ENCODE measurements around the gene IRGQ. TPM values are rescaled to one million over a fixed set of nuclear protein-coding genes. Genes with fewer than 3 reads are reported as not detected.

IRGQ gene
- total and polyA plus RNA-seq, 2 donors from 2014 or later: 9.5 to 24.2 TPM

DNA sequence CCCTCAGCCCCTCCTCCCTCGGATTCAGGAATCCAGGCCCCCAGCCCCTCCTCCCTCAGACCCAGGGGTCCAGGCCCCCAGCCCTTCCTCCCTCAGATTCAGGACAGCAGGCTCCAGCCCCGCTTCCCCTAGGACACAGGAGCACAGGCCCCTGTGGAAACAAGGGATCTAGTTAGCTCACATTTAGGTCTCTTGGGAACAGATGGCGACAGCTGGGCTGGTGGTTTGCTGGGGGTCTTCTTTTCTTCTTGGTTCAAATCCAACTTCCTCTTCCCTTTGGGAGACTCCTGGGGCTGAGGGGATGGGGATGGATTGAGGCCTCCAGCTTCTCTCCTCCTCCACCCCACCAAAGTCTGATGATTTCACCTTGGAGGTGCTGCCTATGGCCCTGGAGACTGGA lies 43.3 kb downstream of the IRGQ start:
- H3K36me3 ChIP-seq (ENCODE audit: control insufficient read depth in 2 of 3, insufficient read depth in 3 of 3, low read length in 3 of 3): peaks cover 5 to 24% (median 11%) of the 10 kb centered on the region in 3 donors
- no peaks in the 10 kb centered on the region for H3K9me3 ChIP-seq (ENCODE audit: control insufficient read depth in 2 of 3, insufficient read depth in 1 of 3, low read length in 3 of 3)
- H3K27ac ChIP-seq (ENCODE audit: low read depth in 2 of 2, low read length in 2 of 2): no peak overlapping the region
- peak in 1 of 5 donors; percentile 30 for DNase-seq
- no peak overlapping the region for H3K9ac ChIP-seq (ENCODE audit: low read length in 3 of 3)
- H3K4me3 ChIP-seq (ENCODE audit: low read length in 3 of 3): no peak overlapping the region
- H3K27me3 ChIP-seq (ENCODE audit: control insufficient read depth, insufficient read depth, low read length): no peaks in the 10 kb centered on the region
- intact Hi-C loops (cut with DNase I): no loop called here
- FAIRE-seq: no peak
- TF ChIP-seq CTCF (IDR thresholded peaks at IDR 0.05; ENCODE audit: borderline replicate concordance, extremely low read depth, insufficient read depth): no peak
- H3K4me1 ChIP-seq (ENCODE audit: control insufficient read depth in 2 of 3, insufficient read depth in 2 of 3, low read depth in 1 of 3, low read length in 3 of 3): no peaks in the 10 kb centered on the region

GRCh38 chr19:43552198-43552450 lies 43.8 kb downstream of the IRGQ start:
- Histone ChIP-seq H3K4me3 (ENCODE audit: low read length in 3 of 3) (no peak overlapping the region), H3K4me1 (ENCODE audit: control insufficient read depth in 2 of 3, insufficient read depth in 2 of 3, low read depth in 1 of 3, low read length in 3 of 3) (no peaks in the 10 kb centered on the region), H3K36me3 (ENCODE audit: control insufficient read depth in 2 of 3, insufficient read depth in 3 of 3, low read length in 3 of 3) (peaks cover 5 to 24% (median 11%) of the 10 kb centered on the region in 3 donors), H3K9me3 (ENCODE audit: control insufficient read depth in 2 of 3, insufficient read depth in 1 of 3, low read length in 3 of 3) (no peaks in the 10 kb centered on the region), H3K9ac (ENCODE audit: low read length in 3 of 3) (no peak overlapping the region), H3K27me3 (ENCODE audit: control insufficient read depth, insufficient read depth, low read length) (no peaks in the 10 kb centered on the region), H3K27ac (ENCODE audit: low read depth in 2 of 2, low read length in 2 of 2) (no peak overlapping the region)
- DNase-seq: no peak
- no peak for TF ChIP-seq CTCF (IDR thresholded peaks at IDR 0.05; ENCODE audit: borderline replicate concordance, extremely low read depth, insufficient read depth)
- FAIRE-seq: no peak
- intact Hi-C loops (cut with DNase I): no loop called here

- TF ChIP-seq CTCF (IDR thresholded peaks at IDR 0.05; ENCODE audit: borderline replicate concordance, extremely low read depth, insufficient read depth): no peak
These were observed 44.3 kb downstream of the IRGQ start for GRCh38 chr19:43551399-43552197.

More at GRCh38 chr19:43551399-43552197, 44.3 kb downstream of the IRGQ start:
- Histone ChIP-seq H3K9ac (ENCODE audit: low read length in 3 of 3) (no peak overlapping the region), H3K36me3 (ENCODE audit: control insufficient read depth in 2 of 3, insufficient read depth in 3 of 3, low read length in 3 of 3) (peaks cover 5 to 24% (median 11%) of the 10 kb centered on the region in 3 donors), H3K4me3 (ENCODE audit: low read length in 3 of 3) (no peak overlapping the region), H3K4me1 (ENCODE audit: control insufficient read depth in 2 of 3, insufficient read depth in 2 of 3, low read depth in 1 of 3, low read length in 3 of 3) (no peaks in the 10 kb centered on the region), H3K9me3 (ENCODE audit: control insufficient read depth in 2 of 3, insufficient read depth in 1 of 3, low read length in 3 of 3) (no peaks in the 10 kb centered on the region), H3K27ac (ENCODE audit: low read depth in 2 of 2, low read length in 2 of 2) (no peak overlapping the region), H3K27me3 (ENCODE audit: control insufficient read depth, insufficient read depth, low read length) (no peaks in the 10 kb centered on the region)
- no peak for FAIRE-seq
- peak in 1 of 5 donors; percentile 52 for DNase-seq
- intact Hi-C loops (cut with DNase I): no loop called here

Data from kidney (tissue), 14 donors.